ENCODE data around the gene ABCC6. TPM values are rescaled to one million over a fixed set of nuclear protein-coding genes. Genes with fewer than 3 reads are reported as not detected.
"Not testable (repeated sequence)": the region's sequence is repeated elsewhere in the genome, so short reads cannot be mapped to it uniquely, and the experiment has no call there.

Gene ABCC6
- under 1 TPM; 0.08 to 0.31 TPM for polyA plus RNA-seq

DNA sequence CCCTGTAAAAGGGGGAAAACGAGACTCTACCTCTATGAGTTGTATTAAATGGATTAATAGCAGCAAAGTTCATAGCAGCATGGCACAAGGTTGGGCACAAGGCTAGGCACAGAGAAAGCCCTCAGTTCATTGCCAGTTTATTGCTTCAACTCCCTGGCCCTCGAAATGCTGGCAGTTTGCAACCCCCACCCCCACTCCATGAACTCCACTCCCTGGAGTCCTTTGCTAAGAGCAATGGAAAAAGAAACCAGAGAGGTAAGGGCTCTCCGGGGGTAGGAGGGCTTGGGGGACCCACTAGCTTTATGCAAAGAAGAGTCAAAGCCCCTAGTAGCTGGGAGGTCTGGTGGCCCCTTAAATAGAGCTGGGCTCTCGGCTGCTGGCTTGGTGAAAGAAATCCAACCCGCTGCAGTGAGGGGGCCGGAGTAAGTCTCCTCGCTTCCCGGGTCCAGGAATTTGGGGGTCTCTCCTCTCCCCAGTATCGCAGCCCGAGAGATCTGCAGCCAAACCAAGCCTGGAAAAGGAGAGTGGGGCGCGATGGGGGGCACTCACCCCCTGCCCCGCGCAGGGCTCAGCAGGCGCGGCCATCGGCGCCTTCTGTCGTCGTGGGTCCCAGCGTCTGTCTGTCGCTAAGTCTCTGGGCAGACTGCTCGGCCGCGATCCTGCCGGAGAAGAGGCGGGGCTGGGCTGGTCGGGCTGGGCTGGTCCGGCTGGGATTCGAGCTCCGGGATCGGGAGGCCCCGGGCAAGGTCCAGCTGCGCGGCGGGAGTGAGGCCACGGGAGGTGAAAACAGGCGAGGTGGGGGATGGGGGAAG, at the start of gene ABCC6:
ABCC6 (minus strand) TSS at position 645 of the 812 bp plus-strand sequence; CDS start at position 585, 60 bp downstream.
- H3K27ac ChIP-seq (ENCODE audit: low read depth in 2 of 2, low read length in 1 of 2); H3K4me1 ChIP-seq (ENCODE audit: control insufficient read depth in 2 of 2, insufficient read depth in 2 of 2, low read length in 1 of 2); H3K4me3 ChIP-seq (ENCODE audit: low read depth in 1 of 2, low read length in 2 of 2); H3K36me3 ChIP-seq (ENCODE audit: control insufficient read depth in 2 of 2, insufficient read depth in 2 of 2, low read length in 1 of 2); H3K9me3 ChIP-seq (ENCODE audit: control insufficient read depth in 2 of 2, insufficient read depth in 1 of 2, low read depth in 1 of 2, low read length in 1 of 2); H3K27me3 ChIP-seq (ENCODE audit: control insufficient read depth in 1 of 2, insufficient read depth in 2 of 2, low read length in 2 of 2): not testable (repeated sequence)
- 6 to 7% methylated on average over 12 to 19 of the region's 38 CpGs for WGBS, 2 donors

DNA sequence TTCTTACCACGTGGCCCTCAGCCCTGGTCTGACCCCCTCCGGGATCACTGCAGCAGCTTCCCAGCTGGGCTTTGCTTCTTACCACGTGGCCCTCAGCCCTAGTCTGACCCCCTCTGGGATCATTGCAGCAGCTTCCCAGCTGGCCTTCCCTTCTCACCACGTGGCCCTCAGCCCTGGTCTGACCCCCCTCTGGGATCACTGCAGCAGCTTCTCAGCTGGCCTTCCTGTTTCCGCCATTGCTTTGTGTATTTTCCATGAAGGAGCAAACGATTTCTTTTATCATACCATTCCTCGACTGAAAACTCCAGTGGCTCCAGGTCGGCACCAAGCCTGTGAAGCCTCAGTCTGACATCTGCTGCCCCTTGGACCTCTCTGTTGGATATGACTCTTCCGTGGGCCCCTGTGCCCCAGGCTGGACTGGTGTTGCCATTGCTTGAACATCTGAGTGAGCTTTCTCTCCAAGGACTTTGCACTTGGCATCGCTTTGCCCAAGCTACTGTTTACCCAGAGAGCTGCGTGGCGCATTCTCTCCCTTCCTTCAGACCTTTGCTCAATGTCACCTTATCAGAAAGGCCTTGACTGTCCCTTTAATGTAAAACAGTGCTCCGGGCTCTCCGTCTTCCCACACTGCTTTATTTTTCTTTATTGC, 49.4 kb upstream of the ABCC6 start:
- not testable (repeated sequence) for H3K9me3 ChIP-seq (ENCODE audit: control insufficient read depth in 2 of 2, insufficient read depth in 1 of 2, low read depth in 1 of 2, low read length in 1 of 2); H3K27me3 ChIP-seq (ENCODE audit: control insufficient read depth in 1 of 2, insufficient read depth in 2 of 2, low read length in 2 of 2); H3K4me1 ChIP-seq (ENCODE audit: control insufficient read depth in 2 of 2, insufficient read depth in 2 of 2, low read length in 1 of 2); H3K4me3 ChIP-seq (ENCODE audit: low read depth in 1 of 2, low read length in 2 of 2); H3K27ac ChIP-seq (ENCODE audit: low read depth in 2 of 2, low read length in 1 of 2); H3K36me3 ChIP-seq (ENCODE audit: control insufficient read depth in 2 of 2, insufficient read depth in 2 of 2, low read length in 1 of 2)
- WGBS, 2 donors, result 48 to 75% methylated on average over 4 of the region's 14 CpGs

DNA sequence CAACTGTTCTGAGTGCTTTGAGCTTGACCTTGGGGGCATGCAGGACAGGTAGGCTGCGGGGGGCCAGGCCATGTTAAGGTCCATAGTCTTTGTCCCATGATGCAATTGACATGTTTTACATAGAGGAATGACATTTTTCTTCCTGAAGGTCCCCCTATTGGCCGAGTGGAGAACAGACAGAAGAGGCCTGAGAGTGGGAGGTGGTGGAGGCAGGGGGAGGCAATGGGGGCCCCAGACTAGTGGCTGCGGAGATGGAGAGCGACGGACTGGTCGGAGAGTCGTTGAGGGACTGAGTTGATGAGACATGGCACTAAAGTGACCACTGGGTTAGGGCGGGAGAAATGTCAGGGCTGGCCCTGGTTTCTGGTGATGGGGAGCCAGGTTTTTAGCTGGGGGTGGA, 48.4 kb upstream of the ABCC6 start:
- H3K27ac ChIP-seq (ENCODE audit: low read depth in 2 of 2, low read length in 1 of 2); H3K27me3 ChIP-seq (ENCODE audit: control insufficient read depth in 1 of 2, insufficient read depth in 2 of 2, low read length in 2 of 2); H3K4me1 ChIP-seq (ENCODE audit: control insufficient read depth in 2 of 2, insufficient read depth in 2 of 2, low read length in 1 of 2); H3K36me3 ChIP-seq (ENCODE audit: control insufficient read depth in 2 of 2, insufficient read depth in 2 of 2, low read length in 1 of 2); H3K9me3 ChIP-seq (ENCODE audit: control insufficient read depth in 2 of 2, insufficient read depth in 1 of 2, low read depth in 1 of 2, low read length in 1 of 2); H3K4me3 ChIP-seq (ENCODE audit: low read depth in 1 of 2, low read length in 2 of 2): not testable (repeated sequence)
- no CpG with 5 or more reads among the region's 8 CpGs for WGBS, 2 donors

DNA sequence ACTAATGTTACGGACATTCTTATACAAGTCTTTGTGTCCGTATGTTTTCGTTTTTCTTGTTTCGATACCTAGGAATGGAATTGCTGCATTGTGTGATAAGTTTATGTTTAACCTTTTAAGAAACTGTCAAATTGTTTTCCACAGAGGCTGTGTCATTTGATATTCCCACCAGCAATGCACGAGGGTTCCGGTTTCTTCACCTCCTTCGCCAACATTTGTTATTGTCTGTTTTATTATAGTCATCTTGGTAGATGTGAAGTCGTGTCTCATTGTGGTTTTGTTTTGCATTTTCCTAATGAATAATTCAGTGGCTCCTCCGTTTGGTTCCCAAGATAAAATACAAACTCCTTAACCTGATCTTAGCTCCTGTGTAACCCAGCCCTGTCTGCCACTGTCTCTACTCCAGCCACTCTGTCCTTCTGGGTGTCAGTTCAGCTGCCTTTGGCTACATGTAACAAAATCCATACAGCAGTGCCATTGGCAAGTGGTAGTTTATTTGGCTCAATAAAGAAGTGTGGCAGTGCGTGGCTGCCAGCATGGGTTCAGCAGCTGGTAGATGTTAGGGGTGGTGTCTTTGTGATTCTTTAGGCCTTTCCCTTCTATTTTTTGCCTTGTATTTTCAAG, 45.0 kb upstream of the ABCC6 start:
- H3K4me1 ChIP-seq (ENCODE audit: control insufficient read depth in 2 of 2, insufficient read depth in 2 of 2, low read length in 1 of 2), result not testable (repeated sequence)

DNA sequence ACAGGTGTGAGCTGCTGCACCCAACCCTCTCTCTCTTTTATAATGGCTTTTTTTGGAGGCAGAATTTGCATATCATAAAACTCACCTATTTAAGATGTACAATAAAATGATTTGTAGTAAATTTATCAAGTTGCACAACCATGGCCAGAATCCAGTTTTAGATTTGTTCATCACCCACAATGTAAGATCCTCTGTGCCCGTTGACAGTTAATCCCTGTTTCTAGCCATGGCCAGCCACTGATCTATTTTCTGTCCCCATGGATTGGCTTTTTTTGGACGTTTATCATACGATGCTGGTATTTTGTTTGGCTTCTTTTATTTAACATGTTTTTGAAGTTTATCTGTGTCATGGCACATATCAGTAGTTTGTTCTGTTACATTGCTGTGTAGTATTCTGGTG, 44.4 kb upstream of the ABCC6 start:
- H3K36me3 ChIP-seq (ENCODE audit: control insufficient read depth in 2 of 2, insufficient read depth in 2 of 2, low read length in 1 of 2); H3K4me3 ChIP-seq (ENCODE audit: low read depth in 1 of 2, low read length in 2 of 2); H3K4me1 ChIP-seq (ENCODE audit: control insufficient read depth in 2 of 2, insufficient read depth in 2 of 2, low read length in 1 of 2); H3K27ac ChIP-seq (ENCODE audit: low read depth in 2 of 2, low read length in 1 of 2); H3K9me3 ChIP-seq (ENCODE audit: control insufficient read depth in 2 of 2, insufficient read depth in 1 of 2, low read depth in 1 of 2, low read length in 1 of 2); H3K27me3 ChIP-seq (ENCODE audit: control insufficient read depth in 1 of 2, insufficient read depth in 2 of 2, low read length in 2 of 2): not testable (repeated sequence)
- no CpG with 5 or more reads among the region's 3 CpGs for WGBS, 2 donors

More for the DNA sequence above, 45.0 kb upstream of the ABCC6 start:
- not testable (repeated sequence) for H3K36me3 ChIP-seq (ENCODE audit: control insufficient read depth in 2 of 2, insufficient read depth in 2 of 2, low read length in 1 of 2); H3K27me3 ChIP-seq (ENCODE audit: control insufficient read depth in 1 of 2, insufficient read depth in 2 of 2, low read length in 2 of 2); H3K27ac ChIP-seq (ENCODE audit: low read depth in 2 of 2, low read length in 1 of 2); H3K4me3 ChIP-seq (ENCODE audit: low read depth in 1 of 2, low read length in 2 of 2); H3K9me3 ChIP-seq (ENCODE audit: control insufficient read depth in 2 of 2, insufficient read depth in 1 of 2, low read depth in 1 of 2, low read length in 1 of 2)
- 90 to 93% methylated on average over 9 of the region's 10 CpGs for WGBS, 2 donors

DNA sequence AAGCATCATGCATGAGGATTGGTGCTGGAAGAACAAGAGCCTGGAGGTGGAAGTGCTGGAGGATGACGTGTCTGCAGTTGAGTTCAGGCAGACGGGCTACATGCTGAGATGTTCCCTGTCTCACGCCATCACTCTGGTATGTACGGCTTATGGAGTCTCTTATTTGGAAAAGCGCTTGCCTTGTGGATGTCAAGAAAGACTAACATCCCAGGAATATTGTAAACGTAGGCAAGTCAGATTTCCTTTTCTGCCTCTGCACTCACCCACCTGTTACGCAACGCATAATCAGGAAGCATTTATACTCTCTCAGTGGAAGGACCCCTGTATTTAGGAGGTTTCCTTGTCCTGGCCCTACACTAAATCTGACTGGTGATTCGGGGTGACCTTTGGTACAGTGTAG, 41.8 kb upstream of the ABCC6 start:
- not testable (repeated sequence) for H3K27me3 ChIP-seq (ENCODE audit: control insufficient read depth in 1 of 2, insufficient read depth in 2 of 2, low read length in 2 of 2); H3K4me1 ChIP-seq (ENCODE audit: control insufficient read depth in 2 of 2, insufficient read depth in 2 of 2, low read length in 1 of 2); H3K36me3 ChIP-seq (ENCODE audit: control insufficient read depth in 2 of 2, insufficient read depth in 2 of 2, low read length in 1 of 2); H3K27ac ChIP-seq (ENCODE audit: low read depth in 2 of 2, low read length in 1 of 2); H3K9me3 ChIP-seq (ENCODE audit: control insufficient read depth in 2 of 2, insufficient read depth in 1 of 2, low read depth in 1 of 2, low read length in 1 of 2); H3K4me3 ChIP-seq (ENCODE audit: low read depth in 1 of 2, low read length in 2 of 2)
- WGBS, 2 donors, result 88 to 93% methylated on average over 6 to 7 of the region's 9 CpGs

DNA sequence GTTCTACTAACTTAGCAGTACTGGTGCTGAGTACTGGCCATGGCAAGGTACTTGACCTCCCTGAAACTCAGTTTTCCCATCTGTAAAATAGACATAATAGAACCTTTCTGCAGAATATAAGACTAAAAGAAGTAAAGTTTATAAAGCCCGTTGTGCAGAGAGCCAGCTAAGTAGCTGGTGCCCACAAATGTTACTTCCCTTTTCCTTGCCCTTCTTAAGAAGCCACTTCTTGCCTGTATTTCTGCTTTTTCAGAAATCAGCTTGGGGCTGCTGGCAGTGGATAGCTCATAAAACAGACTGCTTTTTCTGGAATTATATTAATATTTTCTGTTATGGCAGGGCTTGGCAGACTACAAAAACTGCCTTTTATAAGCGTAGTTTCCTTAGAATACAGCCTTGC, 40.7 kb upstream of the ABCC6 start:
- 60 to 80% methylated on average over 1 of the region's 2 CpGs for WGBS, 2 donors
- H3K27ac ChIP-seq (ENCODE audit: low read depth in 2 of 2, low read length in 1 of 2); H3K27me3 ChIP-seq (ENCODE audit: control insufficient read depth in 1 of 2, insufficient read depth in 2 of 2, low read length in 2 of 2); H3K9me3 ChIP-seq (ENCODE audit: control insufficient read depth in 2 of 2, insufficient read depth in 1 of 2, low read depth in 1 of 2, low read length in 1 of 2); H3K4me1 ChIP-seq (ENCODE audit: control insufficient read depth in 2 of 2, insufficient read depth in 2 of 2, low read length in 1 of 2); H3K36me3 ChIP-seq (ENCODE audit: control insufficient read depth in 2 of 2, insufficient read depth in 2 of 2, low read length in 1 of 2); H3K4me3 ChIP-seq (ENCODE audit: low read depth in 1 of 2, low read length in 2 of 2): not testable (repeated sequence)

DNA sequence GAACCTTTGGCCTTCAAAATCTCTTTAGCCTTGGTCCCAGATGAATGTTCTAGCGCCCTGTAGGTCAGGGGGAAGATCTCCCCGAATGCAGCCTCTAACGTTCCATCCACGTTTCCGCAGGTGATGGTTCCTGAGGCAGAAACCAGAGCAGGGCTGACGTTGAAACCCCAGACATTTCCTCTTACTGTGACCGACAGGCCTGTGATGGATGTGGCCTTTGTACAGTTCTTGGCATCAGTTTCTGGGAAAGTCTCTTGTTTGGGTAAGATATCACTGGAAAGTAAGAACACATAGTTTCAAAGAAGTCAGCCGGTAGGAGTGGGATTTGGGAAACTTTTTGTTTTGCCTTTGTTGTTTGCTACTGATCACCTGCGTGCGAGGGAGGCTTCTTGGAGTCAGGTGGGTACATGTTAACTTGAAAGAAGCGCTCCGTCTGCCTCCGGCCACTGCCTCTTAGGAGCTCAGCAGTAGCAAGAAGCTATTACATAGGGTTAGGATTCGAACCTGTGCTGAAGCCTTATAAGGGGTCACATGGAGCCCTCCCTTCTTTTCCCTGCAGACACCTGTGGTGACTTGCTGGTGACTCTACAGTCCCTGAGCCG, 39.8 kb upstream of the ABCC6 start:
- not testable (repeated sequence) for H3K27me3 ChIP-seq (ENCODE audit: control insufficient read depth in 1 of 2, insufficient read depth in 2 of 2, low read length in 2 of 2); H3K4me3 ChIP-seq (ENCODE audit: low read depth in 1 of 2, low read length in 2 of 2); H3K36me3 ChIP-seq (ENCODE audit: control insufficient read depth in 2 of 2, insufficient read depth in 2 of 2, low read length in 1 of 2); H3K4me1 ChIP-seq (ENCODE audit: control insufficient read depth in 2 of 2, insufficient read depth in 2 of 2, low read length in 1 of 2); H3K9me3 ChIP-seq (ENCODE audit: control insufficient read depth in 2 of 2, insufficient read depth in 1 of 2, low read depth in 1 of 2, low read length in 1 of 2); H3K27ac ChIP-seq (ENCODE audit: low read depth in 2 of 2, low read length in 1 of 2)
- 78 to 85% methylated on average over 9 to 14 of the region's 15 CpGs for WGBS, 2 donors

DNA sequence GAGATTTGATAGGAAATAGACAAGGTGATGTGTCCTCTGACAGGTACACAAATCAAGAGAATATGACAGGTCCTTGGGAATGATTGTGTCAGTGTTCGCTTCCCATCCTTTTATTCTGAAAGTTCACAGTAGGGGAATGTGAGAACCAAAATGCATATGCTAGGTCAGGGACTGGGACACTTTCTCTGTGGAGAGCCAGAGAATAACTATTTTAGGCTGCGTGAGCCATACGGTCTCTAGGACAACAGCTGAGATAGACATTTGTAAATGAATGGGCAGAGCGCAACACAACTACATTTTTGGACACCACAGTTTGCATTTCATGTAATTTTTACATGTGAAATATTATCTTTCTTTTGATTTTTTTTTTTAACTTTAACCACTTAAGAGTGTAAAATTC, 36.7 kb upstream of the ABCC6 start:
- not testable (repeated sequence) for H3K4me3 ChIP-seq (ENCODE audit: low read depth in 1 of 2, low read length in 2 of 2); H3K9me3 ChIP-seq (ENCODE audit: control insufficient read depth in 2 of 2, insufficient read depth in 1 of 2, low read depth in 1 of 2, low read length in 1 of 2); H3K27me3 ChIP-seq (ENCODE audit: control insufficient read depth in 1 of 2, insufficient read depth in 2 of 2, low read length in 2 of 2); H3K27ac ChIP-seq (ENCODE audit: low read depth in 2 of 2, low read length in 1 of 2); H3K36me3 ChIP-seq (ENCODE audit: control insufficient read depth in 2 of 2, insufficient read depth in 2 of 2, low read length in 1 of 2); H3K4me1 ChIP-seq (ENCODE audit: control insufficient read depth in 2 of 2, insufficient read depth in 2 of 2, low read length in 1 of 2)
- WGBS, 2 donors, result no CpG with 5 or more reads among the region's 4 CpGs
